MM.1S (cell line): ENCODE measurements around the gene TTC28.

Experiments
- DNase-seq: peaks from one replicate; pipeline ENCODE4 v3.0.0-alpha.2; 2015
- H2AFZ ChIP-seq: fragments of 300-600 bp; sonication (generic); 2 replicates; pipeline ENCODE4 v1.6.0; 2016; ENCODE audit warnings: antibody characterized with exemption, low read length
- H3F3A ChIP-seq: fragments of 300-600 bp; sonication (generic); 2 replicates; pipeline ENCODE4 v1.6.1; 2016; ENCODE audit warnings: mild to moderate bottlenecking, antibody characterized with exemption, low read length, moderate library complexity, mixed read lengths; ENCODE audit not compliant: insufficient read depth
- H3K27ac ChIP-seq: fragments of 300-600 bp; sonication (generic); 2 replicates; pipeline ENCODE4 v1.5.1; 2016; ENCODE audit warnings: mild to moderate bottlenecking, low read length
- H3K27me3 ChIP-seq: fragments of 300-600 bp; sonication (generic); replicated peaks from 2 replicates; pipeline ENCODE4 v1.6.0; 2016; ENCODE audit warnings: low read length; ENCODE audit not compliant: insufficient read depth
- H3K36me3 ChIP-seq: fragments of 300-600 bp; sonication (generic); replicated peaks from 2 replicates; pipeline ENCODE4 v1.6.1; 2016; ENCODE audit warnings: mild to moderate bottlenecking, low read length, mixed read lengths; ENCODE audit not compliant: insufficient read depth
- H3K4me1 ChIP-seq: fragments of 300-600 bp; sonication (generic); 2 replicates; pipeline ENCODE4 v1.6.1; 2016; ENCODE audit warnings: low read length, mixed read lengths
- H3K4me2 ChIP-seq: fragments of 300-600 bp; sonication (generic); 2 replicates; pipeline ENCODE4 v1.6.0; 2016; ENCODE audit warnings: low read depth, low read length
- H3K4me3 ChIP-seq: fragments of 300-600 bp; sonication (generic); 2 replicates; pipeline ENCODE4 v1.5.1; 2016; ENCODE audit warnings: low read length, mixed read lengths
- H3K79me2 ChIP-seq: fragments of 300-600 bp; sonication (generic); 2 replicates; pipeline ENCODE4 v1.6.1; 2016; ENCODE audit warnings: mixed run types, low read length, mixed read lengths
- H3K9ac ChIP-seq: fragments of 300-600 bp; sonication (generic); 2 replicates; pipeline ENCODE4 v1.6.1; 2016; ENCODE audit warnings: low read length, mixed read lengths
- H3K9me2 ChIP-seq: fragments of 300-600 bp; sonication (generic); replicated peaks from 2 replicates; pipeline ENCODE4 v1.6.1; 2016; ENCODE audit warnings: mild to moderate bottlenecking, low read length, mixed read lengths; ENCODE audit not compliant: insufficient read depth
- H3K9me3 ChIP-seq: fragments of 300-600 bp; sonication (generic); replicated peaks from 2 replicates; pipeline ENCODE4 v1.6.1; 2016; ENCODE audit warnings: mild to moderate bottlenecking, low read length, mixed read lengths; ENCODE audit not compliant: insufficient read depth
- H4K20me1 ChIP-seq: fragments of 300-600 bp; sonication (generic); 2 replicates; pipeline ENCODE4 v1.6.1; 2016; ENCODE audit warnings: mild to moderate bottlenecking, low read length, moderate library complexity, mixed read lengths; ENCODE audit not compliant: insufficient read depth
- CTCF ChIP-seq: fragments of 300-600 bp; sonication (generic); IDR thresholded peaks from 2 replicates; pipeline ENCODE4 v1.5.1; 2016; ENCODE audit warnings: antibody characterized with exemption, low read length, mixed read lengths
- EZH2 ChIP-seq: fragments of 300-600 bp; sonication (generic); optimal IDR thresholded peaks from 2 replicates; pipeline ENCODE3; 2017; ENCODE audit warnings: low read depth, mild to moderate bottlenecking, antibody characterized with exemption, low read length, mixed read lengths
- EZH2phosphoT487 ChIP-seq: fragments of 300-600 bp; sonication (generic); IDR thresholded peaks from 2 replicates; pipeline ENCODE4 v1.6.1; 2018; ENCODE audit warnings: antibody characterized with exemption, low read length

The TTC28 gene

DNA sequence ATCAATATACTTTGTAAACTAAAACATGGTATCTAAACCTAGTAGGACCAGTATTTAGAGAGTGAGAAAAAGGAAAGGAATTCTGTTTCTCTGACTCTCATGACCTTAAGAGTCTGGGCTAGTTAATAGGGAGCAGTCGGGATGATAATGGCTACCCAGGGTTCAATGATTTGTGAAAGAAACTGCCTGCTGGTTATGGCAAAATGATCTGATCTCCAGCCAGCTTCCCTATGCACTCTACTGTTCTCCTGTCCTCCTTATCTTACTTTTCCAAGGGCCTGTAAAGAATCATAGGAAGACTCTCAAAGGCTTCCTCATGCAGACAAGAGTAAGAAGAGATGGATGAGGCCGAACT is 567.5 kb downstream of the TTC28 start:
- H3K79me2 ChIP-seq, result no peaks in the 10 kb centered on the region
- H3K27ac ChIP-seq, result no peak overlapping the region

GRCh38 chr22:28111501-28112189 is 568.0 kb downstream of the TTC28 start:
- no peaks in the 10 kb centered on the region for H3K4me1 ChIP-seq
- no peaks in the 10 kb centered on the region for H4K20me1 ChIP-seq
- H3K79me2 ChIP-seq, result no peaks in the 10 kb centered on the region
- H3K9me3 ChIP-seq, result no peaks in the 10 kb centered on the region
- no peak overlapping the region for H3K4me2 ChIP-seq
- no peaks in the 10 kb centered on the region for H3K27me3 ChIP-seq
- no peak overlapping the region for H3K9ac ChIP-seq
- TF ChIP-seq CTCF, result no peak
- TF ChIP-seq EZH2phosphoT487, result no peak
- no peak for TF ChIP-seq EZH2
- no peak overlapping the region for H2AFZ ChIP-seq
- H3K4me3 ChIP-seq, result no peak overlapping the region
- H3K36me3 ChIP-seq, result no peaks in the 10 kb centered on the region
- no peaks in the 10 kb centered on the region for H3F3A ChIP-seq
- no peak for DNase-seq
- no peaks in the 10 kb centered on the region for H3K9me2 ChIP-seq
- H3K27ac ChIP-seq, result no peak overlapping the region

More for the DNA sequence above, 567.5 kb downstream of the TTC28 start:
- Histone ChIP-seq H3K9me3 (no peaks in the 10 kb centered on the region), H3K4me3 (no peak overlapping the region), H4K20me1 (no peaks in the 10 kb centered on the region), H3K4me2 (no peak overlapping the region), H3K9ac (no peak overlapping the region), H3K4me1 (no peaks in the 10 kb centered on the region), H3F3A (no peaks in the 10 kb centered on the region), H2AFZ (no peak overlapping the region), H3K9me2 (no peaks in the 10 kb centered on the region), H3K36me3 (no peaks in the 10 kb centered on the region), H3K27me3 (no peaks in the 10 kb centered on the region)
- no peak for DNase-seq
- TF ChIP-seq CTCF (no peak), EZH2phosphoT487 (no peak), EZH2 (no peak)

DNA sequence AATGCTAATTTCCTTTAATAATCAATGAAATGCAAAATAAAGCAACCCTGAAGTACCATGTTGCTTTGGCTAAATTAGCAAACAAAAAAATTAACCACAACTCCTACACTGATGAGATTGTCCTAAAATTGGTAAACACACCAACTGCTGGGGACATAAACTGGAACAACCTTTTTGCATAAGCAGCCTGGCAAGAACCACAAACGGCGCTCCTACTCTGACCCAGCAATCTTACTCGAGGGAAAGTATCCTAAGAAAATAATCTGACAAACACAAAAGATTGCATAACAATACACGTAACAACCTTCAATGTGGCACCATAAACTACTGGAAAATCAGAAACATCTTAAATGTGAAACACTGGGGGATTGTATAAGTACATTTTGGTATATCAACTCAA is 570.8 kb downstream of the TTC28 start:
- no peak for DNase-seq
- TF ChIP-seq CTCF, result no peak
- no peak for TF ChIP-seq EZH2phosphoT487
- no peak for TF ChIP-seq EZH2
- H2AFZ ChIP-seq, result no peak overlapping the region
- no peaks in the 10 kb centered on the region for H3K9me2 ChIP-seq
- H3K4me1 ChIP-seq, result no peaks in the 10 kb centered on the region
- H3K9ac ChIP-seq, result no peak overlapping the region
- H4K20me1 ChIP-seq, result no peaks in the 10 kb centered on the region
- H3K36me3 ChIP-seq, result no peaks in the 10 kb centered on the region
- H3K4me2 ChIP-seq, result no peak overlapping the region
- no peak overlapping the region for H3K4me3 ChIP-seq
- no peaks in the 10 kb centered on the region for H3K79me2 ChIP-seq
- H3K9me3 ChIP-seq, result no peaks in the 10 kb centered on the region
- no peaks in the 10 kb centered on the region for H3F3A ChIP-seq
- no peaks in the 10 kb centered on the region for H3K27me3 ChIP-seq
- no peak overlapping the region for H3K27ac ChIP-seq
